GM23338 (cell line): ENCODE results near the gene RFC2. TPM values are rescaled to one million over a fixed set of nuclear protein-coding genes. Genes with fewer than 3 reads are reported as not detected.

Source experiments
- ATAC-seq: fragments of 200-7000 bp; cut with Tn5 transposase; 3 replicates; pipeline ENCODE4 v1.9.1; 2020
- DNase-seq: peaks from one replicate; pipeline ENCODE4 v3.0.0-alpha.2; 2015; ENCODE audit warnings: low spot score
- H2AFZ ChIP-seq: fragments of 200-600 bp; sonication (generic); 2 replicates; pipeline ENCODE4 v1.8.0; 2016; ENCODE audit warnings: antibody characterized with exemption, mild to moderate bottlenecking, moderate library complexity
- H3F3A ChIP-seq: fragments of 200-600 bp; sonication (generic); replicated peaks from 2 replicates; pipeline ENCODE4 v1.8.0; 2017; ENCODE audit warnings: antibody characterized with exemption, mixed run types, low read depth
- H3K27ac ChIP-seq: fragments of 200-600 bp; sonication (generic); 2 replicates; pipeline ENCODE4 v1.6.1; 2016; ENCODE audit warnings: low read depth
- H3K27me3 ChIP-seq: fragments of 200-600 bp; sonication (generic); 2 replicates; pipeline ENCODE4 v1.8.0; 2016; ENCODE audit warnings: mild to moderate bottlenecking, mixed run types, moderate library complexity; ENCODE audit not compliant: insufficient read depth
- H3K36me3 ChIP-seq: fragments of 200-600 bp; sonication (generic); 2 replicates; pipeline ENCODE4 v1.8.0; 2016; ENCODE audit warnings: mild to moderate bottlenecking; ENCODE audit not compliant: insufficient read depth
- H3K4me1 ChIP-seq: fragments of 200-600 bp; sonication (generic); 2 replicates; pipeline ENCODE4 v1.8.0; 2016; ENCODE audit warnings: mild to moderate bottlenecking, moderate library complexity; ENCODE audit not compliant: insufficient read depth
- H3K4me2 ChIP-seq: fragments of 200-600 bp; sonication (generic); 2 replicates; pipeline ENCODE4 v1.7.1; 2017; ENCODE audit warnings: mixed run types
- H3K4me3 ChIP-seq: fragments of 200-600 bp; sonication (generic); 2 replicates; pipeline ENCODE4 v1.6.1; 2016; ENCODE audit warnings: mixed run types
- H3K79me2 ChIP-seq: fragments of 200-600 bp; sonication (generic); replicated peaks from 2 replicates; pipeline ENCODE4 v1.8.0; 2017; ENCODE audit warnings: mild to moderate bottlenecking; ENCODE audit not compliant: insufficient read depth
- H3K9me2 ChIP-seq: fragments of 200-600 bp; sonication (generic); 2 replicates; pipeline ENCODE4 v1.8.0; 2017; ENCODE audit not compliant: insufficient read depth
- H4K20me1 ChIP-seq: fragments of 200-600 bp; sonication (generic); replicated peaks from 2 replicates; pipeline ENCODE4 v1.8.0; 2017; ENCODE audit warnings: mild to moderate bottlenecking; ENCODE audit not compliant: insufficient read depth
- H3K27ac Mint-ChIP-seq: 2 replicates; pipeline ENCODE4 v1.8.0; 2020; ENCODE audit warnings: inconsistent platforms, mild to moderate bottlenecking, moderate library complexity, mixed read lengths
- H3K27me3 Mint-ChIP-seq: 3 replicates; pipeline ENCODE4 v1.8.0; 2022; ENCODE audit warnings: low read depth, mild to moderate bottlenecking, moderate library complexity, mixed read lengths, inconsistent platforms; ENCODE audit not compliant: insufficient read depth, poor library complexity
- H3K36me3 Mint-ChIP-seq: 3 replicates; pipeline ENCODE4 v1.8.0; 2021; ENCODE audit warnings: low read depth, mild to moderate bottlenecking, inconsistent platforms, moderate library complexity, mixed read lengths
- H3K4me1 Mint-ChIP-seq: 3 replicates; pipeline ENCODE4 v1.8.0; 2020; ENCODE audit warnings: mild to moderate bottlenecking, inconsistent platforms, mixed read lengths
- H3K4me3 Mint-ChIP-seq: 3 replicates; pipeline ENCODE4 v1.8.0; 2021; ENCODE audit warnings: moderate library complexity, mild to moderate bottlenecking, inconsistent platforms, mixed read lengths
- H3K9me3 Mint-ChIP-seq: 3 replicates; pipeline ENCODE4 v1.8.0; 2020; ENCODE audit warnings: moderate library complexity, mild to moderate bottlenecking, inconsistent platforms, mixed read lengths
- CREB1 ChIP-seq: fragments of 250-450 bp; sonication (Bioruptor Pico); IDR thresholded peaks from 2 replicates; pipeline ENCODE4 v1.5.0; 2020; ENCODE audit warnings: low read depth, mild to moderate bottlenecking, moderate library complexity
- ETS1 ChIP-seq: IDR thresholded peaks from 2 replicates; pipeline ENCODE4 v1.6.1; 2016; ENCODE audit warnings: antibody characterized with exemption
- EZH2 ChIP-seq: fragments of 200-600 bp; sonication (generic); IDR thresholded peaks from one replicate; pipeline ENCODE4 v1.8.0; 2017; ENCODE audit warnings: antibody characterized with exemption, mild to moderate bottlenecking, low read depth; ENCODE audit not compliant: unreplicated experiment
- JUNB ChIP-seq: IDR thresholded peaks from one replicate; pipeline ENCODE4 v1.6.1; 2016; ENCODE audit warnings: antibody characterized with exemption; ENCODE audit not compliant: unreplicated experiment
- NANOG ChIP-seq: IDR thresholded peaks from 2 replicates; pipeline ENCODE4 v1.6.1; 2016; ENCODE audit warnings: antibody characterized with exemption, borderline replicate concordance
- POLR2AphosphoS5 ChIP-seq: IDR thresholded peaks from 2 replicates; pipeline ENCODE4 v1.6.1; 2016; ENCODE audit warnings: antibody characterized with exemption, low read depth
- REST ChIP-seq: IDR thresholded peaks from one replicate; pipeline ENCODE4 v1.6.1; 2018; ENCODE audit warnings: antibody characterized with exemption; ENCODE audit not compliant: unreplicated experiment
- STAT1 ChIP-seq: IDR thresholded peaks from one replicate; pipeline ENCODE4 v1.6.1; 2016; ENCODE audit warnings: antibody characterized with exemption; ENCODE audit not compliant: unreplicated experiment
- ZNF114 ChIP-seq: fragments of 250-450 bp; sonication (Bioruptor Pico); IDR thresholded peaks from 2 replicates; pipeline ENCODE4 v1.5.0; 2020; ENCODE audit warnings: mild to moderate bottlenecking, moderate library complexity
- ZNF331 ChIP-seq: fragments of 250-450 bp; sonication (Bioruptor Pico); IDR thresholded peaks from 2 replicates; pipeline ENCODE4 v1.5.0; 2020; ENCODE audit warnings: low read depth, mild to moderate bottlenecking, moderate library complexity
- ZNF462 ChIP-seq: fragments of 250-450 bp; sonication (Bioruptor Pico); IDR thresholded peaks from 2 replicates; pipeline ENCODE4 v1.5.0; 2020; ENCODE audit warnings: mild to moderate bottlenecking, moderate library complexity
- polyA plus RNA-seq: library from polyadenylated mRNA; unstranded; fragments of >200 nt; fragmentation: Nextera tagmentation; extraction: Ambion mirVana; gene quantifications from 2 replicates; pipeline ENCODE4 v1.2.1, GENCODE V29; 2016
- total RNA-seq: library from RNA; depleted of rRNA; stranded (reverse); fragments of >200 nt; shearing (Covaris generic); gene quantifications from 2 replicates; pipeline ENCODE4 v1.2.3, GENCODE V29; 2014

Gene RFC2
- total and polyA plus RNA-seq, 2 experiments from 2014 or later = 56.4 to 75.2 TPM

GRCh38 chr7:74302745-74303221 is 48.6 kb upstream of the RFC2 start (continued):
- TF ChIP-seq REST (no peak), EZH2 (no peak), POLR2AphosphoS5 (no peak)

GRCh38 chr7:74300926-74301325 is 46.7 kb upstream of the RFC2 start:
- Histone ChIP-seq H3K27me3 (no peaks in the 10 kb centered on the region), H3K4me3 (no peak overlapping the region), H3K4me1 (no peaks in the 10 kb centered on the region), H4K20me1 (peaks cover 25% of the 10 kb centered on the region), H3K79me2 (peaks cover 82% of the 10 kb centered on the region), H3K36me3 (no peaks in the 10 kb centered on the region), H3K27ac (no peak overlapping the region), H3K4me2 (no peak overlapping the region), H3K9me2 (no peaks in the 10 kb centered on the region), H2AFZ (no peak overlapping the region), H3F3A (no peaks in the 10 kb centered on the region)
- no peak for ATAC-seq
- H3K27me3 Mint-ChIP-seq = peaks cover 1% of the 10 kb centered on the region
- H3K4me3 Mint-ChIP-seq = no peak overlapping the region
- H3K9me3 Mint-ChIP-seq = no peaks in the 10 kb centered on the region; the same call in 2 of the 3 replicates
- peaks cover 17% of the 10 kb centered on the region for H3K36me3 Mint-ChIP-seq
- DNase-seq = no peak
- no peak overlapping the region for H3K27ac Mint-ChIP-seq
- no peaks in the 10 kb centered on the region for H3K4me1 Mint-ChIP-seq
- TF ChIP-seq CREB1 (no peak), ZNF331 (CRISPR knock-in tag) (no peak), STAT1 (no peak), POLR2AphosphoS5 (no peak), NANOG (no peak), ETS1 (no peak), ZNF462 (no peak), EZH2 (no peak), ZNF114 (CRISPR knock-in tag) (no peak), JUNB (no peak), REST (no peak)
